HEK293T (cell line): ENCODE results near the gene C22orf31.
A peak's percentile ranks its signal among the peaks of the same experiment; 100 is the strongest.

Source experiments
- CTCF ChIA-PET: fragments of 350-600 bp; formaldehyde crosslinking; extraction: SDS; loops from one replicate; lab custom pipeline; 2021; ENCODE audit warnings: antibody characterized with exemption, inconsistent platforms; lab: Yijun Ruan, JAX
- POLR2A ChIA-PET: fragments of 350-600 bp; formaldehyde crosslinking; extraction: SDS; loops from one replicate; lab custom pipeline; 2020; ENCODE audit warnings: antibody characterized with exemption, inconsistent platforms; lab: Yijun Ruan, JAX
- DNase-seq: peaks from one replicate; pipeline ENCODE4 v3.0.0; 2012; ENCODE audit warnings: mixed read lengths; ENCODE audit errors: extremely low spot score
- ARNT ChIP-seq: fragments of 450-650 bp; IDR thresholded peaks from 2 replicates; pipeline ENCODE4 v1.6.1; 2017; ENCODE audit warnings: mild to moderate bottlenecking
- BHLHE40 ChIP-seq: fragments of 450-650 bp; IDR thresholded peaks from 2 replicates; pipeline ENCODE4 v1.6.1; 2016; ENCODE audit warnings: mild to moderate bottlenecking, moderate library complexity, borderline replicate concordance
- CTBP1 ChIP-seq: fragments of 450-650 bp; IDR thresholded peaks from 2 replicates; pipeline ENCODE4 v1.6.1; 2016; ENCODE audit warnings: borderline replicate concordance
- ELF4 ChIP-seq: fragments of 450-650 bp; IDR thresholded peaks from 2 replicates; pipeline ENCODE4 v1.6.1; 2017; ENCODE audit warnings: antibody characterized with exemption
- FOXA1 ChIP-seq: fragments of 450-650 bp; IDR thresholded peaks from 2 replicates; pipeline ENCODE4 v1.6.1; 2016; ENCODE audit warnings: mild to moderate bottlenecking
- FOXK2 ChIP-seq: fragments of 450-650 bp; IDR thresholded peaks from 2 replicates; pipeline ENCODE4 v1.6.1; 2016; ENCODE audit warnings: mild to moderate bottlenecking
- FOXM1 ChIP-seq: fragments of 450-650 bp; IDR thresholded peaks from 2 replicates; pipeline ENCODE4 v1.6.1; 2017; ENCODE audit warnings: mild to moderate bottlenecking, borderline replicate concordance
- HDGF ChIP-seq: fragments of 450-650 bp; IDR thresholded peaks from 2 replicates; pipeline ENCODE4 v1.6.1; 2017; ENCODE audit warnings: antibody characterized with exemption, borderline replicate concordance
- L3MBTL2 ChIP-seq: fragments of 450-650 bp; conservative IDR thresholded peaks from 2 replicates; pipeline ENCODE4 v1.6.1; 2016; ENCODE audit warnings: mild to moderate bottlenecking
- LEF1 ChIP-seq: fragments of 450-650 bp; IDR thresholded peaks from 2 replicates; pipeline ENCODE4 v1.6.1; 2017; ENCODE audit warnings: mild to moderate bottlenecking, borderline replicate concordance
- NFRKB ChIP-seq: fragments of 450-650 bp; IDR thresholded peaks from 2 replicates; pipeline ENCODE4 v1.6.1; 2016; ENCODE audit warnings: mild to moderate bottlenecking, moderate library complexity
- PKNOX1 ChIP-seq: fragments of 450-650 bp; IDR thresholded peaks from 2 replicates; pipeline ENCODE4 v1.6.1; 2016
- SP1 ChIP-seq: fragments of 450-650 bp; IDR thresholded peaks from 2 replicates; pipeline ENCODE4 v1.6.1; 2017
- SUZ12 ChIP-seq: fragments of 450-650 bp; IDR thresholded peaks from 2 replicates; pipeline ENCODE4 v1.6.1; 2016; ENCODE audit warnings: mild to moderate bottlenecking
- TARDBP ChIP-seq: fragments of 450-650 bp; IDR thresholded peaks from 2 replicates; pipeline ENCODE4 v1.6.1; 2016
- ZNF384 ChIP-seq: fragments of 450-650 bp; IDR thresholded peaks from 2 replicates; pipeline ENCODE4 v1.6.1; 2016

The C22orf31 gene

DNA sequence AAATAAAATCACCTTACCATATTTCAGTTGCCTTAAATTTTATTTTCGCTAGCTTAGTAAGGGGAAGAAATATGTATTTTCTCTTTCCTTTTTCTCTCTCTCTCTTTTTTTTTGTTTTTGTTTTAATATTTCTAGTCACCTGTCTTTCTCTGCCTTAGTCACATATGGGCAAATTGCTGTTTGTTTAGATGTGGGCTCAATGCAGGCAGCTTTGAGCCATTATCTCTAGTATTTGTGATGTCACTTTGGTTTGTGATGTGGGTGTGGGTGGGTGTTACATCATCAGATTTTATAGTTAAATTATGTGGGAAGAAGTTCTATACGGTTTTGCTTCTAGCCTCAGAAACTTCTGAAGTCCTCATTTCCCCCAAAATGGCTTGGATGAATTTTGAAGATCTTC is at the start of gene C22orf31:
Gene C22orf31, minus strand, starts transcription at position 59 of the 400 bp plus-strand sequence. Its CDS starts 39 bp downstream, at position 20.
- CTCF ChIA-PET, result interaction anchor here (1.6 kb wide), 1 partner anchor 11 kb away, joined by 3 read pairs; the partner anchor contains the start of gene KREMEN1
- DNase-seq, result no peak
- TF ChIP-seq NFRKB (no peak), SUZ12 (no peak)
- POLR2A ChIA-PET, result no interaction called here

DNA sequence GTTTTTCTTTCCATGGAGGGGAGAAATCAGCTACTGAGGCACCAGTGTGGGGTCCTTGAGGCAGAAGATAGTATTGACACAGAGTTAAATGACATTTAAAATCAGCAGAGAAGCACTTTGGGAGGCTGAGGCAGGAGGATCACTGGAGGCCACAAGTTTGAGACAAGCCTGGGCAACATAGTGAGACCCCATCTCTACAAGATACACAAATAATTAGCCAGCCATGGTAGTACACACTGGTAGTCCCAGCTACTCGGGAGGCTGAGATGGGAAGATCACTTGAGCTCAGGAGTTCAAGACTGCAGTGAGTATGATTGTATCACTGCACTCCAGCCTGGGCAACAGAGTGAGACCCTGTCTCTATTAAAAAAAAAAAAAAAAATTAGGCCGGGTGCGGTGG is 49.3 kb upstream of the C22orf31 start:
- ChIA-PET CTCF (no interaction called here), POLR2A (no interaction called here)
- TF ChIP-seq BHLHE40, result no peak
- no peak for TF ChIP-seq L3MBTL2
- no peak for TF ChIP-seq SUZ12
- DNase-seq, result no peak

DNA sequence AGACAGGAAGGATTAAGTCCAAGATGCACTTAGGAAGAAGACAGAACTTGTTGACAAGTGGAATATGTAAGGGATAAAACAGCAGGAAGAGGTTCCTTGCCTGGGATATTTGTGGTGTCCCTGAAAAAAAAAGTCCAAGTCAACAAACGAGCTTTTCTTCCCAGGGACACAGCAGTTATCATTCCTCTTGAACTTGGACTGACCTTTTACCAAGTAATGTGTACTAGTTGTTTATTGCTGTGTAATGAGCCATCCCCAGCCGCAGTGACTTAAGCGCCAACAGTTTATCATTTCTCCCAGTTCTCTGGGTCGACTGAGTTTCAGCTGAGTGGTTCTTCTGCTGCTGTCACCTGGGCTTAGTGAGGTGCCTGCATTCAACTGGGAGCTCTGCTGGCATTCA is 48.2 kb upstream of the C22orf31 start:
- TF ChIP-seq SUZ12 (no peak), HDGF (no peak), BHLHE40 (no peak), ZNF384 (no peak), CTBP1 (no peak), ARNT (no peak), FOXA1 (no peak), TARDBP (no peak), NFRKB (no peak), ELF4 (no peak), FOXM1 (no peak), FOXK2 (no peak), SP1 (no peak), L3MBTL2 (no peak), PKNOX1 (no peak)
- ChIA-PET CTCF (interaction anchor here (0.6 to 1.3 kb wide), 2 partner anchors 45 to 1100 kb away, joined by 3 to 4 read pairs; no protein-coding TSS in a partner anchor), POLR2A (no interaction called here)
- no peak for DNase-seq

DNA sequence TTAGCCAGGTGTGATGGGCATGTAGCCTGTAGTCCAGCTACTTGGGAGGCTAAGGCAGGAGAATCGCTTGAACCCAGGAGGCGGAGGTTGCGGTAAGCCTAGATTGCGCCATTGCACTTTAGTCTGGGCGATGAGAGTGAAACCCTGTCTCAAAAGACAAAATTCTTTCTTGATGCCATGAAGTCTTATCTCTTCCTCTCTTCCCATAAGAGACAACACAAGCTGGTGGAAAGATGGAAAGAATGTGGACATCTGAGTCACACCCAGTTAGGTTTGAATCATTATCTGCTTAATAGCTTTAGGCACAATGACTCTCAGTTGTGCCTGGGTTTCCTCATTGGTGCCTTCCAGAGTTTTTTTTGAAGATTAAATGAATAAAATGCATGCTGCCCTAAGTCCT is 46.5 kb upstream of the C22orf31 start:
- ChIA-PET POLR2A (no interaction called here), CTCF (no interaction called here)
- no peak for DNase-seq
- no peak for TF ChIP-seq ELF4
- no peak for TF ChIP-seq TARDBP
- TF ChIP-seq FOXK2, result no peak
- TF ChIP-seq FOXA1, result no peak
- TF ChIP-seq HDGF, result no peak
- no peak for TF ChIP-seq CTBP1
- TF ChIP-seq BHLHE40, result no peak
- TF ChIP-seq LEF1, result no peak
- TF ChIP-seq ARNT, result no peak
- TF ChIP-seq SUZ12, result no peak
- TF ChIP-seq FOXM1, result no peak
- TF ChIP-seq PKNOX1, result no peak

DNA sequence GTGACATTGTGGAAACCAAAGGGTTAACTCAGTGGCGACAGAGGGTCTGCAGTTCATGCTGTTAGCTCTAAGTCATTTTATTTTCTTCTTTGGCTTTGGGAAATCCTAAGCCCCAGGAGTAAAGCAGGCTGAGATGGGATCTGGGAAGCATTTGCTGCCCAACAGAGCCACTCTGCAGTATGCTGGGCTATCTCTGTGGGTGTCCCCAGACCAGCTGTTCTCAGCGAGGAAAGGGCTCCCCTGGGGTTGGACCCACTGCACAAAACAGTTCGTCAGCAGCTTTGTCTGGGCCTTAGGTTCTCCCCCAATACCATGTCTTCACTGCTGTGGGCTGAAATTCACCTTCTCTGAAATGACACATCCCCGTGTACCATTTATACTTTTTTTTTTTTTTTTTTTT is 45.2 kb upstream of the C22orf31 start:
- DNase-seq, result no peak
- TF ChIP-seq ZNF384 (peak; percentile 36; the same call in 1 of the 2 replicates), PKNOX1 (no peak)
- ChIA-PET POLR2A (interaction anchor here (1.1 kb wide), 1 partner anchor 15 kb away, joined by 3 read pairs; no protein-coding TSS in a partner anchor), CTCF (interaction anchor here (0.6 kb wide), 1 partner anchor 47 kb away, joined by 3 read pairs; no protein-coding TSS in a partner anchor)

DNA sequence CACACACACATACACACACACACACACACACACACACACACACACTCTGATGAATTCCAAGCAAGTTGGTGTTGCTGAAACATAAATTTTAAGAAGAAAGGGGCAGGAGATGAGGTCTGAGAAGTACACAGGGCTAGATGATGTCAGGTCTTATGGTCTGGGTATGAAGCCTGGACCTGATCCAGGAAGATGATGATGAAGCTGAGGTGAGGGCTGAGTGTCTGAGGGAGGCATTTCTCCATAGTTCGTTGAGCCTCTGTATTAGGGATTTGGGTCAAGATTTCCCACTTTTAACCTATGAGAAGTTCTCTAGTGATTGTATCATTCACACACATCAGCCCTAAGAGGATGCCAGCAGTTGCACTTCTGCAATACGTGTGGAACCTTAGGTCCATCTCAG is 43.8 kb upstream of the C22orf31 start:
- POLR2A ChIA-PET, result no interaction called here
- DNase-seq, result no peak
- TF ChIP-seq HDGF, result no peak
- no peak for TF ChIP-seq CTBP1
- TF ChIP-seq BHLHE40, result no peak
- no peak for TF ChIP-seq TARDBP
- no peak for TF ChIP-seq ZNF384
- no peak for TF ChIP-seq SUZ12
- CTCF ChIA-PET, result no interaction called here

GRCh38 chr22:29103121-29103520 is 41.5 kb upstream of the C22orf31 start:
- ChIA-PET CTCF (no interaction called here), POLR2A (no interaction called here)
- DNase-seq, result no peak
- TF ChIP-seq BHLHE40 (no peak), FOXK2 (no peak), L3MBTL2 (no peak), NFRKB (no peak), SUZ12 (no peak), ELF4 (no peak), FOXA1 (no peak)
